Mucosa of descending colon (tissue), 3 donors: Measurements from ENCODE around the gene ELAVL2. TPM values are rescaled to one million over a fixed set of nuclear protein-coding genes. Genes with fewer than 3 reads are reported as not detected.

Experiments used
- ATAC-seq: fragments of 200-7000 bp; cut with Tn5 transposase; one replicate; pipeline ENCODE4 v1.9.1; 2020; ENCODE audit warnings: mild to moderate bottlenecking, moderate library complexity
- DNase-seq, 3 donors: peaks; one replicate each; pipeline ENCODE4 v3.0.0-alpha.2; 2020
- H3K36me3 ChIP-seq: fragments of 200-600 bp; one replicate; pipeline ENCODE4 v1.8.0; 2021; ENCODE audit warnings: low read depth, mild to moderate bottlenecking
- H3K4me1 ChIP-seq: fragments of 200-600 bp; one replicate; pipeline ENCODE4 v1.8.0; 2021; ENCODE audit warnings: low read depth, mild to moderate bottlenecking
- H3K4me3 ChIP-seq: fragments of 200-600 bp; one replicate; pipeline ENCODE4 v1.8.0; 2021; ENCODE audit warnings: mild to moderate bottlenecking
- H3K9me3 ChIP-seq: fragments of 200-600 bp; one replicate; pipeline ENCODE4 v1.8.0; 2021; ENCODE audit warnings: mild to moderate bottlenecking
- CTCF ChIP-seq: fragments of 200-600 bp; IDR thresholded peaks from one replicate; pipeline ENCODE4 v1.8.0; 2022; ENCODE audit warnings: antibody characterized with exemption, mild to moderate bottlenecking
- intact Hi-C, 2 donors: fragments of 100-400 bp; cut with DNase I in 1 of 2; cut with micrococcal nuclease in 1 of 2; formaldehyde crosslinking; loops; one replicate each; pipeline versions ENCODE4 v1.11.0 to v1.11.1; 2022; cut with DNase I, micrococcal nuclease
- total RNA-seq, 3 donors: library from RNA; stranded (reverse); fragmentation: NEBNext Ultra II Directional in 2 of 3; extraction: Animal tissue kit (Norgen Biotek cat#: 25700) in 2 of 3; gene quantifications; one replicate each; pipeline versions ENCODE4 v1.2.1 to v1.2.4, GENCODE V29; 2021 to 2023
- donor health status: DM: no; HTN: no; CAD: no; lungs with moderate emphysema.
- donor health status: DM: no; HTN: no; CAD: no.
- donor health status: DM: no; HTN: yes; CAD: no.

ELAVL2 gene
- total RNA-seq, 3 donors from 2014 or later, result 0.35 to 1.2 (median 0.76) TPM

GRCh38 chr9:23677446-23677845 lies 148.6 kb downstream of the ELAVL2 start:
- no peak for TF ChIP-seq CTCF
- H3K4me1 ChIP-seq, result no peaks in the 10 kb centered on the region
- DNase-seq, result no peak
- no peaks in the 10 kb centered on the region for H3K36me3 ChIP-seq
- intact Hi-C loops, result no loop called here
- ATAC-seq, result no peak
- no peak overlapping the region for H3K4me3 ChIP-seq
- no peaks in the 10 kb centered on the region for H3K9me3 ChIP-seq

GRCh38 chr9:23674016-23674585 lies 151.9 kb downstream of the ELAVL2 start:
- no peak for ATAC-seq
- no peaks in the 10 kb centered on the region for H3K9me3 ChIP-seq
- intact Hi-C loops, result no loop called here
- no peaks in the 10 kb centered on the region for H3K36me3 ChIP-seq
- TF ChIP-seq CTCF, result no peak
- no peak overlapping the region for H3K4me3 ChIP-seq
- DNase-seq, result no peak
- no peaks in the 10 kb centered on the region for H3K4me1 ChIP-seq

- no peak overlapping the region for H3K4me3 ChIP-seq
- no peak for TF ChIP-seq CTCF
These were observed 153.9 kb downstream of the ELAVL2 start for GRCh38 chr9:23672151-23672550.

GRCh38 chr9:23669776-23670175 lies 156.3 kb downstream of the ELAVL2 start:
- no peak for TF ChIP-seq CTCF
- Histone ChIP-seq H3K9me3 (no peaks in the 10 kb centered on the region), H3K36me3 (no peaks in the 10 kb centered on the region), H3K4me1 (no peaks in the 10 kb centered on the region), H3K4me3 (no peak overlapping the region)
- intact Hi-C loops, result no loop called here
- no peak for ATAC-seq
- no peak for DNase-seq

More at GRCh38 chr9:23672151-23672550, 153.9 kb downstream of the ELAVL2 start:
- H3K4me1 ChIP-seq, result no peaks in the 10 kb centered on the region
- no peaks in the 10 kb centered on the region for H3K36me3 ChIP-seq
- intact Hi-C loops, result no loop called here
- DNase-seq (no peak), ATAC-seq (no peak)
- H3K9me3 ChIP-seq, result no peaks in the 10 kb centered on the region

- H3K9me3 ChIP-seq, result no peaks in the 10 kb centered on the region
- ATAC-seq, result peak; percentile 34
- intact Hi-C loops, result no loop called here
- H3K4me1 ChIP-seq, result peaks cover 7% of the 10 kb centered on the region
- no peak for TF ChIP-seq CTCF
- H3K36me3 ChIP-seq, result no peaks in the 10 kb centered on the region
- DNase-seq, result peak in 1 of 3 donors; percentile 10
- no peak overlapping the region for H3K4me3 ChIP-seq
These were observed 160.4 kb downstream of the ELAVL2 start for GRCh38 chr9:23665635-23666034.

- no peak for DNase-seq
- no peak for TF ChIP-seq CTCF
- no peaks in the 10 kb centered on the region for H3K36me3 ChIP-seq
- ATAC-seq, result no peak
- no peaks in the 10 kb centered on the region for H3K9me3 ChIP-seq
- no peak overlapping the region for H3K4me3 ChIP-seq
- peaks cover 7% of the 10 kb centered on the region for H3K4me1 ChIP-seq
- intact Hi-C loops, result no loop called here
These were observed 161.0 kb downstream of the ELAVL2 start for GRCh38 chr9:23665051-23665450.
